Measurements from ENCODE around the gene FRMPD3. TPM values are rescaled to one million over a fixed set of nuclear protein-coding genes. Genes with fewer than 3 reads are reported as not detected.

Gene FRMPD3
- total RNA-seq (1 to 10 TPM; 1.5 to 2.0 TPM), polyA plus RNA-seq (ENCODE audit: insufficient read depth, low read depth, low replicate concordance) (0.74 TPM)
- long read RNA-seq, donor 1 = 0 reads
- long read RNA-seq, donor 2 = 0 reads

DNA sequence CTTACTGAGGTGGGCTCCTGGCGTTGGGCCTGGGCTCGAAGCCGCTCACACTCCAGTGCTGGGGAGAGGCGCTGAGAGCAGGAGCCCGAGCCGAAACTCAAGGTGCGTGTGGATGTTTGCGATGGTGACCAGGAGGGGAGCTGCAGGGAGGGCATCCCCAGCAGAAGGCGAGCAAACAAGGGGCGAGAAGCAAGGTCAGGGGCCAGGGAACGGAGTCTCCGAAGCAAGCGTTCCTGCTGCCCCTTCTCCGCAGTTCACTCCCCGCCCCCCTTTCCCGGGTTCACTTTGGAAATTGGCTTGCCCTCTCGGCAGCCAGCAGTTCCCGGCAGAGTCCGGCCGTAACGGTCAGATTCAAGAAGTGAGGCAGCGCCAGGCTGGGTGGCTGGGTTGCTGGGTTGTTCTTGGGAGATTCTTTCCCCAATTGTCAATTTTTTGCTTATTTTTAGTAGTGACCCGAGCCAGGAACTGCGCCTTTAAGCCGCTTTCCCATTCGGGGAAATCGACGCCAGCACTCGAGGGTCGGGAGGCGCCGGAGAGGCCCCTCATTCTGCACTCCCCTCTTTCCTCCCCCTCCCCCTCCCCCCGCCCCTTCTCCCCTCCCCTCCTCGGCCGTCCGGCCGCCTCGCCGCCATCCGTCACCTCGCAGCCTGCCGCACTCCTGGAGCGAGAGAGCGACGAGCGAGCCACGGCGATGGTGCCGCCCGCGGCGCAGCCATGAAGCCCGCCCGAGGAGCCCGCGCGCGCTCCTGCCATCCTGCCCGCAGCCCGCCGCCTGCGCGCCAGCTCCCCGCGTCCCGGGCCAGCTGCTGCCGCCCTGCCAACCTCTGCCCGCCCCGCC is at the start of gene FRMPD3:
Gene FRMPD3, plus strand, starts transcription at position 655 of the 838 bp plus-strand sequence. CDS start 76,937 bp downstream, outside the sequence.
- no peaks in the 10 kb centered on the region for H3K27me3 ChIP-seq
- H3K4me3 ChIP-seq = peak within 1 kb of the TSS; percentile 26 to 31
- no peaks in the 10 kb centered on the region for H3K36me3 ChIP-seq (ENCODE audit: low read depth, missing control alignments)
- no peak for DNase-seq
- TF ChIP-seq POLR2A (IDR thresholded peaks at IDR 0.05) = no peak
- TF ChIP-seq, protein P1, sequence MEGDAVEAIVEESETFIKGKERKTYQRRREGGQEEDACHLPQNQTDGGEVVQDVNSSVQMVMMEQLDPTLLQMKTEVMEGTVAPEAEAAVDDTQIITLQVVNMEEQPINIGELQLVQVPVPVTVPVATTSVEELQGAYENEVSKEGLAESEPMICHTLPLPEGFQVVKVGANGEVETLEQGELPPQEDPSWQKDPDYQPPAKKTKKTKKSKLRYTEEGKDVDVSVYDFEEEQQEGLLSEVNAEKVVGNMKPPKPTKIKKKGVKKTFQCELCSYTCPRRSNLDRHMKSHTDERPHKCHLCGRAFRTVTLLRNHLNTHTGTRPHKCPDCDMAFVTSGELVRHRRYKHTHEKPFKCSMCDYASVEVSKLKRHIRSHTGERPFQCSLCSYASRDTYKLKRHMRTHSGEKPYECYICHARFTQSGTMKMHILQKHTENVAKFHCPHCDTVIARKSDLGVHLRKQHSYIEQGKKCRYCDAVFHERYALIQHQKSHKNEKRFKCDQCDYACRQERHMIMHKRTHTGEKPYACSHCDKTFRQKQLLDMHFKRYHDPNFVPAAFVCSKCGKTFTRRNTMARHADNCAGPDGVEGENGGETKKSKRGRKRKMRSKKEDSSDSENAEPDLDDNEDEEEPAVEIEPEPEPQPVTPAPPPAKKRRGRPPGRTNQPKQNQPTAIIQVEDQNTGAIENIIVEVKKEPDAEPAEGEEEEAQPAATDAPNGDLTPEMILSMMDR (IDR thresholded peaks at IDR 0.05) = no peak
- no peak within 1 kb of the TSS for H3K27ac ChIP-seq
- WGBS, 2 donors = 1 to 2% methylated on average over 15 to 33 of the region's 69 CpGs
- no peaks in the 10 kb centered on the region for H3K9me3 ChIP-seq
- H3K4me1 ChIP-seq = no peaks in the 10 kb centered on the region
- intact Hi-C loops (cut with DNase I; ENCODE audit: low total_unique reads) = no loop called here

DNA sequence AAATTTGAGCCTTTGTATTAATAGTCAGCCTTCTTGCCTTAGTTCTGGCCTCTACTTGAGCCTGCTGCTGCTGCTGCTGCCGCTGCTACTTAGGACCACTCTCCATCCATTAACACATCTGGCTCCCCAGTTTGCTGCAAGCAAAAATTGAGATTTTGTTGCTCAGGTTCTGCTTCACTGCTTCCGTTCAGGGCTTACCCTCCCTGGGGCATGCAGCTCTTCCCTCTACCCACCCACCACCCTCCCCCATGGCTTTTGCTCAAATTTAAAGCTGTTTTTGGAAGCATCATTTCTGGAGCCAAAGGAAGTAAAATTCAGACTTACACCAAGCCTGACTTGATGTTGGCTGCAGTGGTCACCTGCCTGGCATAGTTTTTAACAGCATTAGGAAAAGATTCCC is 28.9 kb upstream of the FRMPD3 start:
- no peak for DNase-seq
- TF ChIP-seq, protein P1 (IDR thresholded peaks at IDR 0.05) = no peak
- no peak for TF ChIP-seq POLR2A (IDR thresholded peaks at IDR 0.05)
- Histone ChIP-seq H3K27me3 (no peaks in the 10 kb centered on the region), H3K36me3 (ENCODE audit: low read depth, missing control alignments) (no peaks in the 10 kb centered on the region), H3K9me3 (no peaks in the 10 kb centered on the region), H3K4me1 (no peaks in the 10 kb centered on the region), H3K4me3 (no peak overlapping the region), H3K27ac (no peak overlapping the region)
- intact Hi-C loops (cut with DNase I; ENCODE audit: low total_unique reads) = no loop called here
- WGBS, 2 donors = 75% methylated on average over 2 of the region's 2 CpGs; no CpG with 5 or more reads in 1 of the 2 donors

DNA sequence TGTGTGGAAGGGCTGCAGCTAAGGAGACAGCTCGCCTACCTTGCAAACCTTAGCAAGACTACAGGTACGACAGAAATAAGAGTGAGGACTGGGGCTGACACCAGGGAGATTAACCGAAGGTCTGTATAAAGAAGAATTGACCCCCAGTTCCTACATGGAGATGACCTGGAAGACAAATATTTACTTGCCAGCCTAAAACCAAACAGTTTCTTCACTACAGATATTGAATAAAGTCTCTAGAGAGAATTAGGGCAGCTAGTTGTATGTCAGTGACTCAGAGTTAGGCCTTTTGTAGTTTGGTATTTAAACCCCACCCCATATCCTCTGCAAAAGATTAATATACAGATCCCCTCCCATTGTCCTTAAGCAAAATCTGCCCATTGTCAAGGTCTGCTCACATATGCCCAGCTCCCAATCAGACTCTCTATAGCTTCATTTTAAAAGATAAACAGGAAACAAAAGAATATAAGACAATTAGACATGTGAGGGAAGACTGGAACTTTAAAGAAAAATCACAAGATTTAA is 28.1 kb upstream of the FRMPD3 start:
- no peaks in the 10 kb centered on the region for H3K36me3 ChIP-seq (ENCODE audit: low read depth, missing control alignments)
- TF ChIP-seq, protein P1 (IDR thresholded peaks at IDR 0.05) = no peak
- TF ChIP-seq POLR2A (IDR thresholded peaks at IDR 0.05) = no peak

DNA sequence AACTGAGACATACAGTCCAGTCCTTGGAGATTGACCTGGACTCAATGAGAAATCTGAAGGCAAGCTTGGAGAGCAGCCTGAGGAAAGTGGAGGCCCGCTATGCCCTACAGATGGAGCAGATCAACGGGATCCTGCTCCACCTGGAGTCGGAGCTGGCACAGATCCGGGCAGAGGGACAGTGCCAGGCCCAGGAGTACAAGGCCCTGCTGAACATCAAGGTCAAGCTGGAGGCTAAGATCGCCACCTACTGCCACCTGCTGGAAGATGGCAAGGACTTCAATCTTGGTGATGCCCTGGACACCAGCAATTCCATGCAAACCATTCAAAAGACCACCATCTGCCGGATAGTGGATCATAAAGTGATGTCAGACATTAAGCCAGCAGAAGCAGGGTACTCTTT is 20.4 kb upstream of the FRMPD3 start:
- Histone ChIP-seq H3K27ac (no peak overlapping the region), H3K9me3 (no peaks in the 10 kb centered on the region), H3K4me1 (no peaks in the 10 kb centered on the region), H3K27me3 (no peaks in the 10 kb centered on the region), H3K36me3 (ENCODE audit: low read depth, missing control alignments) (no peaks in the 10 kb centered on the region), H3K4me3 (no peak overlapping the region)
- TF ChIP-seq, protein P1 (IDR thresholded peaks at IDR 0.05) = peak in 1 of 3 experiments; percentile 18
- no peak for TF ChIP-seq POLR2A (IDR thresholded peaks at IDR 0.05)
- WGBS, 2 donors = 56 to 82% methylated on average over 3 to 6 of the region's 6 CpGs
- intact Hi-C loops (cut with DNase I; ENCODE audit: low total_unique reads) = no loop called here
- no peak for DNase-seq

More for the DNA sequence above, 28.1 kb upstream of the FRMPD3 start:
- no peak overlapping the region for H3K27ac ChIP-seq
- no peaks in the 10 kb centered on the region for H3K9me3 ChIP-seq
- no peak for DNase-seq
- intact Hi-C loops (cut with DNase I; ENCODE audit: low total_unique reads) = no loop called here
- no peak overlapping the region for H3K4me3 ChIP-seq
- no peaks in the 10 kb centered on the region for H3K27me3 ChIP-seq
- no peaks in the 10 kb centered on the region for H3K4me1 ChIP-seq
- WGBS, 2 donors = 81 to 83% methylated on average over 3 of the region's 3 CpGs

Data from testis (tissue), 5 donors.